ENCODE results near the gene SYCP2L.

DNA sequence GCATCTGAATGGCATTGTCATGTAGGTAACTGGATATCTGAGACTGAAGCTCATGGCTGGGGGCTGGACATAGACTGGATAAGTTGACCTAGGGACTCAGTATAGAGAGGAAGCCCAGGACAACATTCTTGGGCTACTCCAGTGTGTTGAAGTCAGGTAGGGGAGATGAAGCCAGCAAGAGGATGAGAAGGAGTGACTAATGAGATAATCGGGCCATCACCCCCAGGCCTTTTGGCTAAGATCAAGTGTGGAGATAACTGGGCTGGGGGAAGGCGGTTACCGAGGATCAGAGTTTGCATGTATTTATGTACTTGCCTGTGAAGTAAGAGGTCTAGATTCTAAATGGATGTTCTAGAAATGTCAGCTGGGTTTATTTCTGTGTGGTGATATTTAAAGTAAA lies 83.9 kb downstream of the SYCP2L start:
- no peak for TF ChIP-seq PRDM1 (tag by site-specific recombination; IDR thresholded peaks at IDR 0.05)
- TF ChIP-seq, protein P1, sequence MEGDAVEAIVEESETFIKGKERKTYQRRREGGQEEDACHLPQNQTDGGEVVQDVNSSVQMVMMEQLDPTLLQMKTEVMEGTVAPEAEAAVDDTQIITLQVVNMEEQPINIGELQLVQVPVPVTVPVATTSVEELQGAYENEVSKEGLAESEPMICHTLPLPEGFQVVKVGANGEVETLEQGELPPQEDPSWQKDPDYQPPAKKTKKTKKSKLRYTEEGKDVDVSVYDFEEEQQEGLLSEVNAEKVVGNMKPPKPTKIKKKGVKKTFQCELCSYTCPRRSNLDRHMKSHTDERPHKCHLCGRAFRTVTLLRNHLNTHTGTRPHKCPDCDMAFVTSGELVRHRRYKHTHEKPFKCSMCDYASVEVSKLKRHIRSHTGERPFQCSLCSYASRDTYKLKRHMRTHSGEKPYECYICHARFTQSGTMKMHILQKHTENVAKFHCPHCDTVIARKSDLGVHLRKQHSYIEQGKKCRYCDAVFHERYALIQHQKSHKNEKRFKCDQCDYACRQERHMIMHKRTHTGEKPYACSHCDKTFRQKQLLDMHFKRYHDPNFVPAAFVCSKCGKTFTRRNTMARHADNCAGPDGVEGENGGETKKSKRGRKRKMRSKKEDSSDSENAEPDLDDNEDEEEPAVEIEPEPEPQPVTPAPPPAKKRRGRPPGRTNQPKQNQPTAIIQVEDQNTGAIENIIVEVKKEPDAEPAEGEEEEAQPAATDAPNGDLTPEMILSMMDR (tag by site-specific recombination; IDR thresholded peaks at IDR 0.05) = no peak
